ENCODE results near the gene ZNF784.
A peak's percentile ranks its signal among the peaks of the same experiment; 100 is the strongest.

Gene ZNF784

GRCh38 chr19:55611983-55612645 lies 12.3 kb downstream of the ZNF784 start:
- Histone ChIP-seq H3K36me3 (ENCODE audit: control insufficient read depth, insufficient read depth, low read length) (no peaks in the 10 kb centered on the region), H3K27ac (peak overlapping the region; percentile 81), H3K4me1 (peaks cover 18% of the 10 kb centered on the region), H3K79me2 (peaks cover 38% of the 10 kb centered on the region), H3K9me3 (ENCODE audit: control insufficient read depth, low read length) (no peaks in the 10 kb centered on the region), H2AFZ (no peak overlapping the region), H3K4me3 (ENCODE audit: low read depth, low read length) (peak overlapping the region; percentile 38), H3K27me3 (ENCODE audit: control insufficient read depth, insufficient read depth, low read length) (no peaks in the 10 kb centered on the region), H3K4me2 (ENCODE audit: low read length) (peak overlapping the region; percentile 54), H3K9ac (no peak overlapping the region)
- no peak for TF ChIP-seq CTCF (IDR thresholded peaks at IDR 0.05)

- peaks cover 22% of the 10 kb centered on the region for H3K4me1 ChIP-seq
These were observed 12.9 kb downstream of the ZNF784 start for GRCh38 chr19:55611300-55611982.

GRCh38 chr19:55609326-55609725 lies 15.0 kb downstream of the ZNF784 start:
- Histone ChIP-seq H3K9ac (no peak overlapping the region), H3K36me3 (ENCODE audit: control insufficient read depth, insufficient read depth, low read length) (no peaks in the 10 kb centered on the region), H3K4me3 (ENCODE audit: low read depth, low read length) (no peak overlapping the region), H3K9me3 (ENCODE audit: control insufficient read depth, low read length) (no peaks in the 10 kb centered on the region), H3K4me1 (peaks cover 28% of the 10 kb centered on the region), H3K27me3 (ENCODE audit: control insufficient read depth, insufficient read depth, low read length) (no peaks in the 10 kb centered on the region), H2AFZ (no peak overlapping the region), H3K79me2 (peaks cover 45% of the 10 kb centered on the region), H3K4me2 (ENCODE audit: low read length) (no peak overlapping the region), H3K27ac (no peak overlapping the region)
- no peak for TF ChIP-seq CTCF (IDR thresholded peaks at IDR 0.05)

More at GRCh38 chr19:55611300-55611982, 12.9 kb downstream of the ZNF784 start:
- no peak for TF ChIP-seq CTCF (IDR thresholded peaks at IDR 0.05)
- peak overlapping the region; percentile 38 for H3K4me3 ChIP-seq (ENCODE audit: low read depth, low read length)
- no peaks in the 10 kb centered on the region for H3K9me3 ChIP-seq (ENCODE audit: control insufficient read depth, low read length)
- H3K79me2 ChIP-seq, result peaks cover 44% of the 10 kb centered on the region
- no peak overlapping the region for H3K9ac ChIP-seq
- H3K27me3 ChIP-seq (ENCODE audit: control insufficient read depth, insufficient read depth, low read length), result no peaks in the 10 kb centered on the region
- peak overlapping the region; percentile 54 for H3K4me2 ChIP-seq (ENCODE audit: low read length)
- no peak overlapping the region for H2AFZ ChIP-seq
- peak overlapping the region; percentile 81 for H3K27ac ChIP-seq
- no peaks in the 10 kb centered on the region for H3K36me3 ChIP-seq (ENCODE audit: control insufficient read depth, insufficient read depth, low read length)

GRCh38 chr19:55606817-55607216 lies 17.5 kb downstream of the ZNF784 start:
- peak overlapping the region; percentile 94 for H3K4me3 ChIP-seq (ENCODE audit: low read depth, low read length)

More at GRCh38 chr19:55606817-55607216, 17.5 kb downstream of the ZNF784 start:
- Histone ChIP-seq H3K9me3 (ENCODE audit: control insufficient read depth, low read length) (no peaks in the 10 kb centered on the region), H3K27ac (no peak overlapping the region), H3K4me1 (peaks cover 22% of the 10 kb centered on the region), H3K9ac (no peak overlapping the region), H3K27me3 (ENCODE audit: control insufficient read depth, insufficient read depth, low read length) (no peaks in the 10 kb centered on the region), H3K36me3 (ENCODE audit: control insufficient read depth, insufficient read depth, low read length) (no peaks in the 10 kb centered on the region), H2AFZ (no peak overlapping the region), H3K4me2 (ENCODE audit: low read length) (peak overlapping the region; percentile 99), H3K79me2 (peaks cover 39% of the 10 kb centered on the region)
- TF ChIP-seq CTCF (IDR thresholded peaks at IDR 0.05), result no peak

Data from parathyroid adenoma (tissue), 2 donors.